ENCODE measurements around the gene MT1M.

GRCh38 chr16:56641166-56641565, 8.7 kb downstream of the MT1M start:
- TF ChIP-seq CTCF (IDR thresholded peaks at IDR 0.05 in 4 of 5, conservative IDR thresholded peaks at IDR 0.05 in 1 of 5) (no peak), POLR2A (IDR thresholded peaks at IDR 0.05) (no peak)

Measured in gastrocnemius medialis (tissue), 4 donors.